ENCODE results near the gene LMAN2.
A peak's percentile ranks its signal among the peaks of the same experiment; 100 is the strongest.

LMAN2 gene

GRCh38 chr5:177351392-177352329 lies at the start of gene LMAN2:
TSS of gene LMAN2 (minus strand) at chr5:177351668. CDS start at chr5:177351647, 21 bp downstream.
- H3K27me3 ChIP-seq (ENCODE audit: control insufficient read depth, insufficient read depth, low read length), result no peaks in the 10 kb centered on the region

GRCh38 chr5:177399997-177400868 lies 48.8 kb upstream of the LMAN2 start, which contains the start of gene PFN3:
TSS of gene PFN3 (minus strand) at chr5:177400661. CDS start at chr5:177400576, 85 bp downstream.
- DNase-seq (ENCODE audit: low read depth, low spot score), result no peak
- H3K27me3 ChIP-seq (ENCODE audit: control insufficient read depth, insufficient read depth, low read length), result peaks cover 13% of the 10 kb centered on the region; the same call in 1 of the 2 replicates
- H3K27ac ChIP-seq (ENCODE audit: low read length), result no peak within 1 kb of the TSS
- H3K4me1 ChIP-seq (ENCODE audit: control insufficient read depth, insufficient read depth, low read length), result peaks cover 7% of the 10 kb centered on the region
- no peaks in the 10 kb centered on the region for H3K9me3 ChIP-seq (ENCODE audit: control insufficient read depth, insufficient read depth, low read length)
- no peaks in the 10 kb centered on the region for H3K36me3 ChIP-seq (ENCODE audit: control insufficient read depth, insufficient read depth, low read length)
- no peak within 1 kb of the TSS for H3K4me3 ChIP-seq (ENCODE audit: low read length)
- WGBS (ENCODE audit: insufficient coverage, insufficient read length), result no CpG with 5 or more reads among the region's 92 CpGs

More at GRCh38 chr5:177351392-177352329, at the start of gene LMAN2:
- no CpG with 5 or more reads among the region's 55 CpGs for WGBS (ENCODE audit: insufficient coverage, insufficient read length)
- no peaks in the 10 kb centered on the region; the same call in 1 of the 2 replicates for H3K36me3 ChIP-seq (ENCODE audit: control insufficient read depth, insufficient read depth, low read length)
- H3K4me3 ChIP-seq (ENCODE audit: low read length), result peak within 1 kb of the TSS; percentile 93
- H3K9me3 ChIP-seq (ENCODE audit: control insufficient read depth, insufficient read depth, low read length), result no peaks in the 10 kb centered on the region
- H3K4me1 ChIP-seq (ENCODE audit: control insufficient read depth, insufficient read depth, low read length), result peaks cover 2% of the 10 kb centered on the region; the same call in 1 of the 2 replicates
- H3K27ac ChIP-seq (ENCODE audit: low read length), result no peak within 1 kb of the TSS
- DNase-seq (ENCODE audit: low read depth, low spot score), result peak; percentile 84

GRCh38 chr5:177397875-177398390 lies 46.5 kb upstream of the LMAN2 start:
- Histone ChIP-seq H3K4me1 (ENCODE audit: control insufficient read depth, insufficient read depth, low read length) (peaks cover 7% of the 10 kb centered on the region), H3K27ac (ENCODE audit: low read length) (no peak overlapping the region), H3K9me3 (ENCODE audit: control insufficient read depth, insufficient read depth, low read length) (no peaks in the 10 kb centered on the region), H3K27me3 (ENCODE audit: control insufficient read depth, insufficient read depth, low read length) (no peaks in the 10 kb centered on the region; the same call in 1 of the 2 replicates), H3K36me3 (ENCODE audit: control insufficient read depth, insufficient read depth, low read length) (no peaks in the 10 kb centered on the region), H3K4me3 (ENCODE audit: low read length) (no peak overlapping the region)
- no CpG with 5 or more reads among the region's 16 CpGs for WGBS (ENCODE audit: insufficient coverage, insufficient read length)
- DNase-seq (ENCODE audit: low read depth, low spot score), result no peak

- H3K36me3 ChIP-seq (ENCODE audit: control insufficient read depth, insufficient read depth, low read length), result no peaks in the 10 kb centered on the region
- WGBS (ENCODE audit: insufficient coverage, insufficient read length), result no CpG with 5 or more reads among the region's 10 CpGs
Observed at GRCh38 chr5:177396807-177397206, 45.3 kb upstream of the LMAN2 start.

GRCh38 chr5:177396078-177396477 lies 44.6 kb upstream of the LMAN2 start:
- no peaks in the 10 kb centered on the region for H3K9me3 ChIP-seq (ENCODE audit: control insufficient read depth, insufficient read depth, low read length)
- H3K27ac ChIP-seq (ENCODE audit: low read length), result no peak overlapping the region
- DNase-seq (ENCODE audit: low read depth, low spot score), result no peak
- no CpG with 5 or more reads among the region's 8 CpGs for WGBS (ENCODE audit: insufficient coverage, insufficient read length)
- no peaks in the 10 kb centered on the region for H3K36me3 ChIP-seq (ENCODE audit: control insufficient read depth, insufficient read depth, low read length)
- peaks cover 4% of the 10 kb centered on the region for H3K4me1 ChIP-seq (ENCODE audit: control insufficient read depth, insufficient read depth, low read length)
- H3K27me3 ChIP-seq (ENCODE audit: control insufficient read depth, insufficient read depth, low read length), result no peaks in the 10 kb centered on the region
- no peak overlapping the region for H3K4me3 ChIP-seq (ENCODE audit: low read length)

More at GRCh38 chr5:177396807-177397206, 45.3 kb upstream of the LMAN2 start:
- no peak for DNase-seq (ENCODE audit: low read depth, low spot score)
- no peaks in the 10 kb centered on the region for H3K9me3 ChIP-seq (ENCODE audit: control insufficient read depth, insufficient read depth, low read length)
- no peak overlapping the region for H3K4me3 ChIP-seq (ENCODE audit: low read length)
- no peak overlapping the region for H3K27ac ChIP-seq (ENCODE audit: low read length)
- H3K27me3 ChIP-seq (ENCODE audit: control insufficient read depth, insufficient read depth, low read length), result no peaks in the 10 kb centered on the region
- H3K4me1 ChIP-seq (ENCODE audit: control insufficient read depth, insufficient read depth, low read length), result peaks cover 4% of the 10 kb centered on the region

- Histone ChIP-seq H3K4me1 (ENCODE audit: control insufficient read depth, insufficient read depth, low read length) (peaks cover 4% of the 10 kb centered on the region), H3K27me3 (ENCODE audit: control insufficient read depth, insufficient read depth, low read length) (no peaks in the 10 kb centered on the region), H3K9me3 (ENCODE audit: control insufficient read depth, insufficient read depth, low read length) (no peaks in the 10 kb centered on the region), H3K4me3 (ENCODE audit: low read length) (no peak overlapping the region), H3K36me3 (ENCODE audit: control insufficient read depth, insufficient read depth, low read length) (no peaks in the 10 kb centered on the region), H3K27ac (ENCODE audit: low read length) (no peak overlapping the region)
- no peak for DNase-seq (ENCODE audit: low read depth, low spot score)
- WGBS (ENCODE audit: insufficient coverage, insufficient read length), result no CpG with 5 or more reads among the region's 5 CpGs
Observed at GRCh38 chr5:177393990-177394389, 42.5 kb upstream of the LMAN2 start.

- WGBS (ENCODE audit: insufficient coverage, insufficient read length), result no CpG with 5 or more reads among the region's 1 CpG
- Histone ChIP-seq H3K4me3 (ENCODE audit: low read length) (no peak overlapping the region), H3K4me1 (ENCODE audit: control insufficient read depth, insufficient read depth, low read length) (peaks cover 4% of the 10 kb centered on the region), H3K27ac (ENCODE audit: low read length) (no peak overlapping the region), H3K9me3 (ENCODE audit: control insufficient read depth, insufficient read depth, low read length) (no peaks in the 10 kb centered on the region), H3K36me3 (ENCODE audit: control insufficient read depth, insufficient read depth, low read length) (no peaks in the 10 kb centered on the region), H3K27me3 (ENCODE audit: control insufficient read depth, insufficient read depth, low read length) (no peaks in the 10 kb centered on the region)
- DNase-seq (ENCODE audit: low read depth, low spot score), result no peak
Observed at GRCh38 chr5:177393206-177393765, 41.8 kb upstream of the LMAN2 start.

GRCh38 chr5:177392765-177393164 lies 41.3 kb upstream of the LMAN2 start:
- no peaks in the 10 kb centered on the region for H3K27me3 ChIP-seq (ENCODE audit: control insufficient read depth, insufficient read depth, low read length)
- H3K4me1 ChIP-seq (ENCODE audit: control insufficient read depth, insufficient read depth, low read length), result peaks cover 4% of the 10 kb centered on the region
- H3K9me3 ChIP-seq (ENCODE audit: control insufficient read depth, insufficient read depth, low read length), result no peaks in the 10 kb centered on the region
- no peak overlapping the region for H3K27ac ChIP-seq (ENCODE audit: low read length)
- H3K4me3 ChIP-seq (ENCODE audit: low read length), result no peak overlapping the region
- no peak for DNase-seq (ENCODE audit: low read depth, low spot score)
- no peaks in the 10 kb centered on the region for H3K36me3 ChIP-seq (ENCODE audit: control insufficient read depth, insufficient read depth, low read length)
- WGBS (ENCODE audit: insufficient coverage, insufficient read length), result no CpG with 5 or more reads among the region's 5 CpGs

GRCh38 chr5:177390363-177391300 lies 39.2 kb upstream of the LMAN2 start:
- H3K4me1 ChIP-seq (ENCODE audit: control insufficient read depth, insufficient read depth, low read length), result no peaks in the 10 kb centered on the region
- no peak overlapping the region for H3K27ac ChIP-seq (ENCODE audit: low read length)
- H3K36me3 ChIP-seq (ENCODE audit: control insufficient read depth, insufficient read depth, low read length), result no peaks in the 10 kb centered on the region
- DNase-seq (ENCODE audit: low read depth, low spot score), result peak; percentile 90
- H3K27me3 ChIP-seq (ENCODE audit: control insufficient read depth, insufficient read depth, low read length), result no peaks in the 10 kb centered on the region
- H3K4me3 ChIP-seq (ENCODE audit: low read length), result no peak overlapping the region
- no peaks in the 10 kb centered on the region for H3K9me3 ChIP-seq (ENCODE audit: control insufficient read depth, insufficient read depth, low read length)
- no CpG with 5 or more reads among the region's 13 CpGs for WGBS (ENCODE audit: insufficient coverage, insufficient read length)
